HG03571 (cell line): ENCODE data around the gene PBRM1.
"Not testable (repeated sequence)": the region's sequence is repeated elsewhere in the genome, so short reads cannot be mapped to it uniquely, and the experiment has no call there.

Experiments
- ATAC-seq: cut with Tn5 transposase; IDR thresholded peaks from one replicate; pipeline ENCODE4 v1.9.1; 2021; ENCODE audit not compliant: unreplicated experiment

The PBRM1 gene

DNA sequence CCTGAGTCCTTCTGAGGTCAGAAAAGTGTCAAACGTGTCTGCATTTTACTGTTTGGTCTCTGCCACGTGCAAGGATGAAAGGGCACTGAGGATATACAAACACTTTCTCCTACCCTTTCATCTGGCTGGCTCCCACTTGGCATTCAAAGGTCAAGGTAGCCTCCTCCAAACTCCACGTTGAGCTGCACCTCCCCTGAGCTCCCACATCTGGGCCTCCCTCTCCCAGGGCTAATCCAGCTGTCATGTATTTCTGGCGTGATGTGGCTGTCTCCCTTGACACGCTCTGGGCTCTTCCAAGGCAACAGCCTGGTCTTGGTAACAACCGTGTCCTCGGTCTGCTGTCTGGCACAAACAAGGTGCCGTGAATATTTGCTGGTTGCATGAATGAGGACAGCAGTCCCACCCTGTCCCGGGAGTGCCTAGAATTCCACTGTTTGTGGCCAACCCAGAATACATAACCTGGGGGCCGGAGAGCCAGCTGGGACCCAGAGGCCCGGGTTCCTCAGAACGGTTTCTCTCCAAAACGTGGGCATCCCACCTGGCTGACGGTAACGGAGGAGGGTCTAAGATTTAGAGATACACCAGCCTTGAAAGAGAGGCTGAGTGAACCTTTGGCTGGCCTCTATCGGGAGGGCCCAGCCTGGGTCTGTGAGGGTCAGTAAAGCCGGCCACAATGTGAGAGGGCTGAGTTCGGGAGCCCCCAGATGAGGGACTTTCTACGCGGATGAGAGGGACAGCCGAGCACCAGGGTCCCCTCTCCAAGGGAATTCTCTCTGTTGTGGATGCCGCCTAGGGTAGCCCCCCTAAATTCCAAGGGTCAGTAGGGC is 19.1 kb upstream of the PBRM1 start:
- ATAC-seq, result no peak

DNA sequence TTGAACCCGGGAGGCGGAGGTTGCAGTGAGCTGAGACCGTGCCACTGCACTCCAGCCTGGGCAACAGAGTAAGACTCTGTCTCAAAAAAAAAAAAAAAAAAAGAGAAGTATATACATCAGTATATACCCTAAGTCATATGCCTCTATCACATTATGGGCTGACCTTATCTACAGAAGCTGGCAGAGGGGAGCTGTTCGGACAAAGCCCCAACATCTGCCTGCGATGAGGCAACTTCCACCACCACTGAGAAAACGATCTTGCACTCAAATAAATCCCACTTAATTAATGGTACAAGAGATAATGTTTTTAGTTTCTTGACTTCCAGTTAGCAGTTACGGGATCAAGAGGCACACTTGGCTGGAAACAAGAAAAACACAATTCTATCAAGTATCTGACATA is 17.6 kb upstream of the PBRM1 start:
- no peak for ATAC-seq

DNA sequence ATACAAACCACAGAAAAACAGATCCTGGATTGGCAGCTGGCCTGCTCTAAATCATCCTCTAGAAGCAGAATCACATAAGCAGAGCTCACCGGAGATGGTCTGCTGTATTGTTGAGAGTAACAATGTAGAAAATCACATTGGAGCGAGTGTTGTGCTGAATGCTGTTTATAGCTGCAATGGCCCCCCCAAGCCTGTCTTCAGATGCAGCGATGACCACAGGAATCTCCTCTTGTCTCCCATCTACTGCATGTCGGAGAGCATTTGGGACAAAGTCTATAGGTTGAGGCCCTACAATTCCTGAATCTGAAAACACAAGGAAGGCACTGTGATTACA is 11.9 kb upstream of the PBRM1 start:
- ATAC-seq, result no peak

DNA sequence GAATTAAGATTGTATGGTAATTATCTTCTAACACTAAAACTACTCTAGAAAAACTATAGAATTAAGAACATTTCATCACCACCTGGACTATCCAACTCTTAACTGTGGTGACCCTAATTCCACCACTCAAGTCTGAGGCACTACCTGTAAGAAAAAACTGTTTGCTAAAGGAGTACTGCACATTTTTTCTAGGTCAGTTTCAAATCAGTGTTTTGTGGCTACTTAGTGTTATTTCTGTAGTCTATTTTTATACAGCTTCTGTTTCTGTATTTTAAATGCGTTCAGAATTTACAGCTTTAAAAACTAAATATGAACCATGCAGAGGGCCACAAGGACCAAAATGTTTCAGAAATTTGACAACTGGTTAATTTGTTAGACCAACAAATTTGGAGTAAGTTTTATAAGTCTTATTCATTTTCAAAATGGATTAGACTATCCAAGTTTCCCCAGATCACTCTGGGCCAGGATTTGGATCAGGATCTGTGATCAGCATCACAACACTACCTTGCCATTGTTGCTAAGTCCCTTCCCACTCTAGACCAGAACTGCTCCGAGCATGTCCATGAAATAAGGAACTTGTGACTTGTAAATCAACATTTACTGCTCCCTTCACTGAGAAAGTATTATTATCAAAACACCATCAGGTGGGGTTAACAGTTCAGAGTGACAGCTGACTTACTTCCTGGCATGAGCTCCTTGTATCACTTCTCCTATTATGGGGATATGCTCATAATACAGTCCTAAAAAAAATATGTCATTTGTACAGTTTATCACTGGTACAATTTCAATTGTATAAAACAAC is 11.3 kb upstream of the PBRM1 start:
- no peak for ATAC-seq

DNA sequence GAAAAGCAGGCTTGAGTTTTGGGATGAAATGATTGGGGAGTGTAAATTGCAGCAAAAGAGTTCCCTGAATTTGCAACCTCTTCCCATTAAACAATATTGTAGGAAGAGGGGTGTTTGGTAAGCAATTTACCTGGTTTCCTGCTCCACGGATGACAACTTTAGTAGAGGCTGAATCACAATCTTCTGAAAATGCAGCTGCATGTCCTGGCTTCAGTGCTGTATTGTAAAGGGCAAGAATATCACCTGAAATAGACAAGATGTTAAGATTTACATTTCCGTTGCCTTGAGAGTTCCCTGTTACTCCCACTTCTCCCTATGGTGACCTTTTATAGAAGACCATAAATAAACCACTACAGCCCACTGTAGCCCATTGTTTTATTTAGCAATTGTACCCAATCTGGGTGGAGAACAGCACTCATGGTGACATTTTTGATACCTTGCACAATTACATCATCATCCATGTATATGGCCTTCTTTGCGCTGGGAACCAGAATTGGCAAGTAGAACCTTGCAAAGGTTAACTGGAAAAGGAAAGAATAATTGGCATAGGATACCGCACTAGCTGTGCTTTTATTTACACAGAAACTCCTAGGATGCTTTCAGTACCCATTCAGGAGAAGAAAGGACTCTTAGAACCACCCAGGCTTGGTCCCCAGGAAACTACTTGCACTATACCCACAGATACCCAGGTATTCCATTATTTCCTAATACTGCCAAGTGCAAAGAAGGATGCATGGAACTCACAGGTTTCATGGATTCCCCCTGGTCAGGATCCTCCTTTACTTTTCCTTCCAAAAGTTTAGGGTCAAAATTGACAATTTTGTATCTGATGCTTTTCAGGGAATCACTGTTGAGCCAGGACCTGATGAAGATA is 10.3 kb upstream of the PBRM1 start:
- no peak for ATAC-seq

DNA sequence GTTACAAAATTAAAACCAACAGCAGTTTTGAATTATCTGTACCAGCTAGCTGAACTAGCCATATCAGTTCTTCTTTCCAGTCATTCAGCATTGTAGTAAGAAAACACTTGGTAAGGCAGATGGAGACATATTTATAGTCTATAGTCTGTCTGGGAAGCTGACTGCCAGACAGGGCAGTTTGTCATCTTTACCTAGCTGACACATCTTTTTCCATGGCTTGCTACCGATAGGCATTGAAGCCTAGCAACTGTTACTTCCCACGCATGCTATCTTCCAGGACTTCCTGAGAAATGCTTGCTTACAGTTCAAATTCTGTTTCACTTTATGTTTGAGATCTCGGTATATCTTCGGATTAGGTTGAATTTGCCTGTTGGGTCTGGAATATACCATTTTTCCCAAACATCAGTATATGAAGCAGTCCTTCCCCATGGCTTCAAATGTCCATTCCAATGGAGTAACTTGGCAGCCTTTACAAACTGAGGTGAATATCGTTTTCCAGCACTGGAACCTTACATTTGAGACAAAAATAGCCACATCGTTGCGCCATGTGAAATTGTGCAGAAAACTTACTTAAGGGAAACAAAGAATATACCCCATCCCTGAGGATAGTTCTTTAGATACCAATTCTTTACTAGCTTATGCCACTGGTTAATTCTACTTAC is 8.9 kb upstream of the PBRM1 start:
- ATAC-seq, result no peak

DNA sequence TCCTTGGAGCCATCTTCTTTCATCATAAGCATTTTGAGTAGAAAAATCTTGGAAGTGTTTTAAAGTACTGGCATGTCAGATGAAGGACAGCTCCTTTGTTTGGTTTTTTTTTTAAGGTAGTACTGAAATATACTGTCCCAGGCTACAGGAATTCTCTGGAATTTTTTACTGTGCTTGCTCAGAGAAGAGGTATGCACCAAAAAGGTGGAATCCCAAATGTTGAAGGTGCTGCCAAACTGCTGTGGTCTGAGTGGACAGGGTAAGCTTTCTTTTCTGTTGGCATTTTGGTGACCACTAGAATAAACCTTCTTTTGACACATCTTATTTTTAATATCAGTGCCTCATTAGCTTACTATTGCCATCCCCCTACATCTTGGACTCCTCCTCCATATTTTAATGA is 7.4 kb upstream of the PBRM1 start:
- ATAC-seq, result no peak

DNA sequence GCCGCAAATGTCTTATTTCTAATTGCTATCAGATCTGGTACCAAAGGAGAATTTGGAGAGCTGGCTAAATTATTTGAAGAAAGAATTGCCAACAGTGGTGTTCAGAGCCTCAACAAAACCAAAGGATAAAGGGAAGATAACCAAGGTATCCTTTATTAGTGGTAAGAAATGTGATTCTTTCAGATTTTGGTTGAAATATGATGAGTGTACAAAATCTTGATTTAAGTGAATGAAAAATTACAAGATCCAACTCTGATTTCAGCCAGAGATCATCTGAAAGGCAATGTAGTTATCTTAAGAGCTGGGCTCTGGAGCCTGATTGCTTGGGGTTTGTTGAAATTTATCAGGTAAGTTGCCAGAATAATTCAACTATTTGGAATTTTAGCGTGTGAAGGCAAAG is 4.8 kb upstream of the PBRM1 start:
- ATAC-seq, result no peak

DNA sequence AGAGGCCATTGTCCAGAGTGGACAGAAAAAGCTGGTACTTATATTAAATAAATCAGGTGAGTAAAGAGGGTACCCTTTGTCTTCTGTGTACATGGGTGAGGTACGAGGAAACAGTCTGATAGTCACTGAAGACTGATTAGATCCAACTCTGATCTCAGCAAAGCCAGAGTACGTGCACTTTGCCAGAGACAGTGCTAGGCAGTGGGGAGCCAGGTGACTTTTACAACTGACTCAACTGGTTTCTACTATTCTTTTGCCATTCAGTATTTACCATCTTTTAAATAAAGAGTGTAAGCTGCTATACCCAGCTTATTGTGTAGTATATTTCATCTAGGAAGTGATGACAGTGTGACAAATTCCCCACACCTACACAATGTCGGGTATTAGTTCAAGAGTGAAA is 3.4 kb upstream of the PBRM1 start:
- no peak for ATAC-seq

DNA sequence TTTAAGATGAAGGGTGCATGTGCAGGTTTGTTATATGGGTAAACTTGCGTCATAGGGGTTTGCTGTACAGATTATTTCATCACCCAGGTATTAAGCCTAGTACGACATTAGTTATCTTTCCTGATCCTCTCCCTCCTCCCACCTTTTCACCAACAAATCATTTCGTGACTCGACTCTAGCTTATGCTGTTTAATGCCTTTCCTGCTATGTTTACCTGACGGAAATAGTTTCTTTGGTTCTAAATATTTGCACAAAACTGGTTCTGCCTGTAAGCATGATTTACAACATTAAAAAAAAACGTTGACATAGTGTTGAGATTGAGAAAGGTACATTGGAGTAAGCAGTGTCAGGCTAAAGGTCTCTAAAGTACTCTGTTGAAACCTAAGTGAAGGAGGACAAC is 2.6 kb upstream of the PBRM1 start:
- no peak for ATAC-seq

DNA sequence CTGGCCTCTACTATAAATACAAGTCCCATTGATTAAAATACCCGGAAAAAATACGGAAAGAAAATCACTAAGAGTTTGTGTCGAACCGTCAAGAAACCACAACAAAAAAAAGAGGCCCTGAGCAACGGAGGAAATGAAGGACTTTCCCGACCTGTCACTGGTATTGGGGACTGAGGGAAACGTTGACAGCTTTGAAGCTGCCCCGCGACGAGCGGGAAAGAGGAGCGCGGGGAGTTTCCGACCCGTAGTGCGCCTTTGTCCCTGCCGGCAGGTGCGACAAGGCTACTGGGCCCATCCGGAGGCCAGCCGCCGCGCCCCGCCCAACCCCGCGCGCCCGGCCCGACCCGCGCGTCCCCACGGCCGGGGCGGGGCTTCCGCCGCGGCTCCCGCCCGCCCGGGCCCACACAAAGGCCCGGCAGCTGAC is 416 bp downstream of the PBRM1 start:
- ATAC-seq, result peak; percentile 69

DNA sequence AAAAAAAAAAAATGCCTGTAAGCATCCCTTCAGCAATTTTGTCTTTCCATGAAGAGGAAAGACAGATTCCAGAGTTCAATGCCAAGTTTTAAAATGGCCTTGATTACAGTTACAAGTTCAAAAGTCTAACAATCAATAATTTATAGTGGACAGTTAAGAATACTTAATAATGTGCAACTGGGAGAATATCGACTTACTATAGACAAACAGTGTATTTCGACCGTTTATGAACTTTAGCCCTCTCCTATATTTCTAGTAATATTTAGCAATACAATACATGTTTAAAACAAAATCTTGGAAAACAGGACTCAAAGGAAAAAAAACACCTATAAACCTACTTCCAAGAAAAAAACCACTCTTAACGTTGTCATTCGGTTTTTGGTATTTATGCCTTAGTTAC is 1.5 kb downstream of the PBRM1 start:
- no peak for ATAC-seq

DNA sequence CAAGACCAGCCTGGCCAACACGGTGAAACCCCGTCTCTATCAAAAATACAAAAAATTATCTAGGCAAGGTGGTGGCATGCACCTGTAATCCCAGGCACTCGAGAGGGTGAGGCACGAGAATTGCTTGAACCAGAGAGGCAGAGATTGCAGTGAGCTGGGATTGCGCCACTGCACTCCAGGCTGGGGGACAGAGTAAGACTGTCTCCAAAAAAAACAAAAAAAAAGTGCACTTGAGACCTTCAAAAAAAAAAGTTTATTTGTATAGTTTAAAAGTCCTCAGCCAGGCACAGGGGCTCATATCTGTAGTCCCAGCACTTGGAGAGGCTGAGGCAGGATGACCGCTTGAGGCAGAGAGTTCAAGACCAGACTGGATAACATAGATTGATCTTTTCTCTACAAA is 2.1 kb downstream of the PBRM1 start:
- ATAC-seq, result no peak

DNA sequence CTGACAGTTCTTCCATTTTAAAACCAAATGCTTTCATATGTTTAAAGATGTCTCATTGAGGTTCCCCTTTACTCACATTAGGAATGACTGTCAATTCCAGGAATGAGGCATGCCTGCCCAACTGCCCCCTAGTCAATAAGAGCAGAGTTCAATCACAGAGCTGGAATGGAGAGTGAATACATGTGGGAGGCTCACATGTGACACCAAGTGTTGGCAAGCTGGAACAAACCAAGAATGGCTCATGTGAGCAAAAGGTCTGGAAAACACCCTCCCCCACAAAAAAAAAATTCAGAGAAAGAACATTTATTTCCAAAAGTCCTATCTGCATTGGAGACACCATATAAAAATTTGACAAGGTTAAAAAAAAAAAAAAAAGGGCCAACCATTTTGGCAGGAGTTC is 3.7 kb downstream of the PBRM1 start:
- no peak for ATAC-seq

DNA sequence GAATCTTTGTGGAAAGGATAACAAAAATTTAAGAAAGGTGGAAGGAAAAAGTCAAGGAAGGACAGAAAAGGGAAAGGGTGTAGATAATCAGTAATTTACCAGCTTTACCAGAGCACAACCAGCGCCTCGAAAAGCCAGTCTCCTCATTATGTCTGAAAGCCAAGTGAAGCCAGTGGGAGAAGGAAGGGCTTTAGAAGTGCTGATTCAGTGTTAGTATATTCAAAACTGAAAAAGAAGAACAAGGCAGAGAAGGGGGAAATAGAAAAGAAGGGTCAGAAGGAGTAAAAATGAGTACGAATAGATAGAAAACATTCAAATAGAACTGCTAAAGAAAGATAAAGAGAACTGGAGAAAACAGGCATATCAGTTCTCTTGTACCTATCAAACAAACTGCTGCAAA is 4.1 kb downstream of the PBRM1 start:
- ATAC-seq, result no peak

DNA sequence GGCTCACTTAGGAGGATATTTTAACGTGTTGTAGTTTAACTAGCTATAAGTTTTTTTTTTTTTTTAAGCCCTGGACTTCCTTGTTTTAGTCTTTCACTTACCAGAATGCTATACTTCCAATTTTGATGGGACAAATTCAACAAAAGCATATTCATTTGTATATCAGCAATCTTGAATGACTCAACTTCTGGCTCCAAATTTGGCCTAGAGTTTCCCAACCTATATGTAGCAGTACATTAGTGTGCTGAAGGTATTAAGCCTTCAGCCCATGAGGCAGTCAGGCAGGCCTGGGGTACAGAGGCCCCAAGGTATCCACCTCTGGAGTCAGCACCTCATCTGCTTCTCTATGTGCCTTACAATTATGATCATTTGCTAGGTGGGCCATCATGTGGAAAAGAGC is 5.9 kb downstream of the PBRM1 start:
- no peak for ATAC-seq

DNA sequence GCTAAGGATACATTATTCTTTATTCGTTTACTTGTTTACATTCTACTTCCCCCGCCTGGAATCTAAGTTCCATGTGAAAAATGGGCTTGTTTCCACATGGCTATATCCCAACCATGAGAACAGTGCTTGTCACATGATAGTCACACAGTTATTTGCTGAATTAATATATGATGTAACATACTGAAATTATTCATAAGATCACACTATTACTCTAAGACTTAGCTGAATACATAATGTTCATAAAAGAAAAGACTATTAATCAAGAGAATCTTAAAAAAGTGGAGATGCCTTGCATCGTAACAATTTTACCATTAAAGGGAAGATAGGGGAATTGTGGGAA is 6.5 kb downstream of the PBRM1 start:
- ATAC-seq, result no peak

DNA sequence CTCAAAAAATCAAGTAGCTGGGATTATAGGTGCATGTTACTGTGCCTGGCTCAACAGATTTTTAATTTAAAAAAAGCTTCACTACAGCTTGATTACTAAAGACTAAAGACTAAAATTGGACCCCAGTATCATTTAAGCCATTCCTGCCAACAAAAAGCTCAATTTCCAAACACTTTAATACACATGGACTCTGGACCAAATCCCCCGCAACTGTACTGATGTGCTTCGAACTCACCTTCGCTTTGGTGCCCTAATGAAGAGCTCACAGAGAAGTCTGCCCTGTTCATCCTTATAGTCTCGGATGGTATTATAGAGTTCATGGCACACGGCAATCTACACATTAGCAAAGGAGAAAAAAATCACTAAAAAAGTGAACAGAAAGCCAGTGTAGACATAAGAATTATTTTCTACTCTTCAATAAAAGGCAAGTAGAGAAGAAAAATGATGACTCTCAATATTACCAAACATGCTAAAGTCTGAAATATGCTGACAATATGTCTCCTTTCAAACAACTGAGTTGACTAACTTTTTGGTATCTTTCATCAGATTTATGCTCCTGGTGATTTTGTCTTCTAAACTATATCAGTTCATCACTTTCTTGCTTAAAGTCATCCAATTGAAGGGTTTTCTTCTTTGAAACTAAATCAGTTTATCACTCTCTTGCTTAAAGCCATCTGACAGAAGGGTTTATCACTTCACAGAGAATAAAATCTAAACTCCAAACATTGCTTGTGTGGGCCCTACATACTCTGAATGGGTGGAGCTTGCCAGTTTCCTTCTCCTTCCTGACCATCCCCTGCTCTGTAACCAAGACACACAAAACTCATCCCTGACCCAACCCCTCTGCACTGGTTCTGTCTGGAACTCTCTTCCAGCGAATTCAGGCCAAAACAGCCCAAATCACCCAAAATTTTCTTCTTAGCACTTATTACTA is 7.2 kb downstream of the PBRM1 start:
- ATAC-seq, result no peak

DNA sequence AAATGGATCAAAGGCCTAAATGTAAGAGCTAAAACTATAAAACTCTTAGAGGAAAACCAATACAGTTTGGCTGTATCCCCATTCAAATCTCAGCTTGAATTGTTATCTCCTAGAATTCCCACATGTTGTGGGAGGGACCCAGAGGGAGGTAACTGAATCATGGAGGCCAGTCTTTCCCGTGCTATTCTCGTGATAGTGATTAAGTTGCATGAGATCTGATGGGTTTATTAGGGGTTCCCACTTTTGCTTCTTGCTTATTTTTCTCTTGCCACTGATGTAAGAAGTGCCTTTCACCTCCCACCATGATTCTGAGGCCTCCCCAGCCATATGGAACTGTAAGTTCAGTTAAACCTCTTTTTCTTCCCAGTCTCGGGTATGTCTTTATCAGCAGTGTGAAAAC is 9.5 kb downstream of the PBRM1 start:
- not testable (repeated sequence) for ATAC-seq

DNA sequence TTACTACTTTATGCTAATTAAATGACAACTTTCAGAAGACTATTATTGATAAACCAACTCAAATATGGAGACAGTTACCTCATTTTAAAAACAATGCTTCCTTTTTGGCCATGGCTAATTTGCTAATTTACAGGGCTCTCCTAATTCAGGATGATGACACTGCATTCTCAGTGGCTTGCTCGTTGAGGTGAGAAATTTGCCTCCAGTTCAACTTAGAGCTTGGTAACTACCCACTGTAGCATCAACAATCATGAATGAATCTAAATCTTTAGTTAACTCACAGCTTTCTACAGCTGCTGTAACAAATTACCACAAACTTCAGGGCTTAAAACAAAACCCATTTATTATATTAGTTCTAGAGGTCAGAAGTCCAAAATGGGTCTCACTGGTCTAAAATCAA is 14.0 kb downstream of the PBRM1 start:
- ATAC-seq, result no peak
